ENCODE results near the gene BCAP29. TPM values are rescaled to one million over a fixed set of nuclear protein-coding genes. Genes with fewer than 3 reads are reported as not detected.

The BCAP29 gene
- total RNA-seq, 3 donors from 2014 or later, result 68.8 to 101 (median 78.2) TPM

DNA sequence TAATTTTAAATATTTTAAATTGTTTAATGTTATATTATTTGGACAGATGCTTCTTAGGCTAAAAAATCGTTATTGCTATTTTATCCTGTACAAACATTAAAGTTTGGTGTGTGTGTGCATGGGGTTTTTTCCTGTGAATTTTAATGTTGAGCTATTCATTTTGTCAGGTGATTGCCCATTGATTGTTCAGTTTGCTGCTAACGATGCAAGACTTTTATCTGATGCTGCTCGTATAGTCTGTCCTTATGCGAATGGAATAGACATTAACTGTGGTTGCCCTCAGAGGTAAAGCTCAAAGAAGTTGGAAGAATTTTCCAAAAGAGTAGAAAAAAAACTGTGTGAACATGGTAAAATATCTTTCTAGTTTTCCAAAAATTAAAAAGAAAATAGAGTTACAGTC, 6.5 kb upstream of the BCAP29 start:
- H3K9me3 ChIP-seq, result no peaks in the 10 kb centered on the region
- intact Hi-C loops (cut with DNase I; ENCODE audit: low total_unique reads), result no loop called here
- peaks cover 3% of the 10 kb centered on the region for H3K36me3 ChIP-seq
- no peak overlapping the region for H3K27ac ChIP-seq
- TF ChIP-seq, protein P1, sequence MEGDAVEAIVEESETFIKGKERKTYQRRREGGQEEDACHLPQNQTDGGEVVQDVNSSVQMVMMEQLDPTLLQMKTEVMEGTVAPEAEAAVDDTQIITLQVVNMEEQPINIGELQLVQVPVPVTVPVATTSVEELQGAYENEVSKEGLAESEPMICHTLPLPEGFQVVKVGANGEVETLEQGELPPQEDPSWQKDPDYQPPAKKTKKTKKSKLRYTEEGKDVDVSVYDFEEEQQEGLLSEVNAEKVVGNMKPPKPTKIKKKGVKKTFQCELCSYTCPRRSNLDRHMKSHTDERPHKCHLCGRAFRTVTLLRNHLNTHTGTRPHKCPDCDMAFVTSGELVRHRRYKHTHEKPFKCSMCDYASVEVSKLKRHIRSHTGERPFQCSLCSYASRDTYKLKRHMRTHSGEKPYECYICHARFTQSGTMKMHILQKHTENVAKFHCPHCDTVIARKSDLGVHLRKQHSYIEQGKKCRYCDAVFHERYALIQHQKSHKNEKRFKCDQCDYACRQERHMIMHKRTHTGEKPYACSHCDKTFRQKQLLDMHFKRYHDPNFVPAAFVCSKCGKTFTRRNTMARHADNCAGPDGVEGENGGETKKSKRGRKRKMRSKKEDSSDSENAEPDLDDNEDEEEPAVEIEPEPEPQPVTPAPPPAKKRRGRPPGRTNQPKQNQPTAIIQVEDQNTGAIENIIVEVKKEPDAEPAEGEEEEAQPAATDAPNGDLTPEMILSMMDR (IDR thresholded peaks at IDR 0.05), result no peak
- TF ChIP-seq POLR2A (IDR thresholded peaks at IDR 0.05), result no peak
- TF ChIP-seq POLR2AphosphoS5 (IDR thresholded peaks at IDR 0.05), result no peak
- no peaks in the 10 kb centered on the region for H3K27me3 ChIP-seq
- DNase-seq (ENCODE audit: low spot score in 2 of 2), result no peak
- H3K4me1 ChIP-seq, result no peaks in the 10 kb centered on the region
- H3K4me3 ChIP-seq, result no peak overlapping the region

DNA sequence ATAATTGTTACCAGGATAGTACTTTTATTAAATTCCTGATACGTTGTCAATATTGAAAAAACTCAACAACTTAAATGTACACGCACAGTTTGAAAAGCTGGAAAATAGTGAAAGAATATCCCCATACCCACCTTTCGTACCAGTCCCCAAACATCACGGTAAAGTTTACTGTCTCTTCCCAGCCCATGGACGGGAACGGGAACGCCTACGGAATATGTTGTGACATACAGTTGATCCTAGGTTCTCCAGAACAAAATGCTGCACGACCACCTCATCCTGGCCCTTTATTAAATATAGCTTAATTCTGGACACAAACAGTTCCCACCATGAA, 527 bp upstream of the BCAP29 start:
- no peak for DNase-seq (ENCODE audit: low spot score in 2 of 2)
- TF ChIP-seq POLR2A (IDR thresholded peaks at IDR 0.05) (no peak), POLR2AphosphoS5 (IDR thresholded peaks at IDR 0.05) (no peak)
- TF ChIP-seq, protein P1 (IDR thresholded peaks at IDR 0.05), result no peak
- H3K9me3 ChIP-seq, result no peaks in the 10 kb centered on the region
- peak overlapping the region; percentile 69 to 84 (median 81) for H3K4me3 ChIP-seq
- H3K27me3 ChIP-seq, result no peaks in the 10 kb centered on the region
- peak overlapping the region; percentile 93 for H3K27ac ChIP-seq
- H3K4me1 ChIP-seq, result peaks cover 0 to 6% of the 10 kb centered on the region in 2 donors
- intact Hi-C loops (cut with DNase I; ENCODE audit: low total_unique reads), result loop anchor here (2.0 kb wide), 1 partner anchor 23 kb away; no protein-coding TSS in a partner anchor
- no peaks in the 10 kb centered on the region for H3K36me3 ChIP-seq

DNA sequence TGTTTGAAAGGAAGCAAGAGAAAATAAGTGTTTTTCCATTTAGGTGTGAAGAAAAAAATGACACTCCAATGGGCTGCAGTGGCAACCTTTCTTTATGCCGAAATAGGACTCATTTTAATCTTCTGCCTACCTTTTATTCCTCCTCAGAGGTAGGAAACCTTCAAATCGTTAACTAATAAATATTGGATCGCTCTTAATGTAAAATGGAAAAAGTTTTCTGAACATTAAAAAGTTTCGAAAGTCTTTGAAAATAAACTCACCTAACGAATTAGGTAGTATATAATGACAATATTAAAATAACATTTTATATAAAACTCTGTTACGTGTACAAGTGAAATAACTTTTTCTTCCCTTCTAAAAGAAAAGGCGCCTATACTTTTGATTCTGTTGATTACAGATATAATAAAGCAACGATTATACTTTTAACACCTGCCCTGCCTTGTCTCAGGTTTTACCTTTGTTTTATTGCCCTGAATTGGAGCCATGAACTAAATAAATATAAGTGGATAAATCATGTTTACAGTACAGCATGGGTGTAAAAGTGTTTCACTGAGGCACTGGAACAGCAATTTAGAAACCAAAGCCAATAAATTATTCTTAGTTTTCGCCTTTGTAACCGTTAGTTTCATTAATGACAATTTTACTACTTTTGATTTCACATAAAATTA, 804 bp downstream of the BCAP29 start:
- no peaks in the 10 kb centered on the region for H3K36me3 ChIP-seq
- intact Hi-C loops (cut with DNase I; ENCODE audit: low total_unique reads), result no loop called here
- peak overlapping the region; percentile 93 for H3K27ac ChIP-seq
- peak overlapping the region; percentile 69 to 84 (median 81) for H3K4me3 ChIP-seq
- TF ChIP-seq, protein P1 (IDR thresholded peaks at IDR 0.05), result no peak
- TF ChIP-seq POLR2A (IDR thresholded peaks at IDR 0.05) (no peak), POLR2AphosphoS5 (IDR thresholded peaks at IDR 0.05) (no peak)
- no peak for DNase-seq (ENCODE audit: low spot score in 2 of 2)
- H3K4me1 ChIP-seq, result peaks cover 0 to 6% of the 10 kb centered on the region in 2 donors
- H3K27me3 ChIP-seq, result no peaks in the 10 kb centered on the region
- no peaks in the 10 kb centered on the region for H3K9me3 ChIP-seq

DNA sequence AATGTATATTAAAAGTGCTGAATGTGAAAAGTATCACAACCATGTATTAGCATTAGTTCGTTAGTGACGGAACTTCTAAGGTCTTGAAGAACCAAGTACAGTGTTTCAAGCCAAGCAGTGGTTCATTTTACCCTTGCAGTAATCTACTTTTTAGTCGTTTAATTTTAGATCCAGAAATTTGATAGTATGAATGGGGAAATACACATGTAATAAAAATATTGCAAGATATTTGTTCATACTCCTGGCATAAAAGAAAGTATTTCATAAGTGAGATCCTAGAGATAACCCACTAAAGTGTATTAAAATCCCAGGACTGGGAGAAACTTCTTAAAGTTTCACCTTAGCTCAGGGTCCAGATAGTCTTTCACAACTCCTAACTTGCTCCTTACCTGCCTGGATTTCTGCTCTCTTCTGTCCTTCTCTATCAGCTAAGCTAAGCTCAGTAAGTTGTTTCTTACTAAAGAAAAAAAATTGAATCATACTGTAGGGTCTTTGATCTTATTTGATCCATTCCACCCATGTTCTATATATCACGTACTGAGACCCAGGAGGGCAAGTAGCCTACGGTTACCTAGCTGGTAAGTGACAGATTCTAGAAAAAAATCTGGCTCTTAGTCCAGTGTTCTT, 1.5 kb downstream of the BCAP29 start:
- Histone ChIP-seq H3K9me3 (no peaks in the 10 kb centered on the region), H3K36me3 (no peaks in the 10 kb centered on the region), H3K27ac (peak overlapping the region in 1 of 2 donors; percentile 56), H3K27me3 (no peaks in the 10 kb centered on the region), H3K4me1 (peaks cover 0 to 6% of the 10 kb centered on the region in 2 donors), H3K4me3 (peak overlapping the region in 2 of 3 donors; percentile 81 to 84)
- no peak for DNase-seq (ENCODE audit: low spot score in 2 of 2)
- TF ChIP-seq, protein P1 (IDR thresholded peaks at IDR 0.05), result no peak
- TF ChIP-seq POLR2A (IDR thresholded peaks at IDR 0.05) (no peak), POLR2AphosphoS5 (IDR thresholded peaks at IDR 0.05) (no peak)
- intact Hi-C loops (cut with DNase I; ENCODE audit: low total_unique reads), result no loop called here

DNA sequence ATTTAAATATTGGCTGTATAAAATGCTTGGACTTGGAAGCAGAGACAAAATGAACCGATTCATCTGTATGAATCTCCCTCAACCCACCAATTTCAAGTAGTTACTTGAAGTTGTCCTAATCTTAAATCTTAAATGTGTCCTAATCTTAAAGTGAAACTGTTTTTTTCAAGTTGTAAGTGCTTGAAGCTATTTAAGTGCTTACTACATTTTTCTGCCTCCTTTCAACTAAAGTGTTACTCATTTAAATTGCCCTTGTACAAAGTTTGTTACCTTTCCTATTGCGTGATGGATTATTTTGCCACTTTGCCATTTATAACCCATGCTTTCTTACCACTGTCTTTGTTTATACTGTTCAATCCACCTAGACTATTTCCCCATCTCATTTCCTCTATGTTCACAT, 2.8 kb downstream of the BCAP29 start:
- no peaks in the 10 kb centered on the region for H3K27me3 ChIP-seq
- no peaks in the 10 kb centered on the region for H3K9me3 ChIP-seq
- no peak overlapping the region for H3K27ac ChIP-seq
- TF ChIP-seq POLR2A (IDR thresholded peaks at IDR 0.05), result no peak
- no peak for TF ChIP-seq POLR2AphosphoS5 (IDR thresholded peaks at IDR 0.05)
- TF ChIP-seq, protein P1 (IDR thresholded peaks at IDR 0.05), result no peak
- H3K4me1 ChIP-seq, result peaks cover 0 to 6% of the 10 kb centered on the region in 2 donors
- H3K36me3 ChIP-seq, result no peaks in the 10 kb centered on the region
- DNase-seq (ENCODE audit: low spot score in 2 of 2), result no peak
- no peak overlapping the region for H3K4me3 ChIP-seq
- intact Hi-C loops (cut with DNase I; ENCODE audit: low total_unique reads), result no loop called here

All from breast epithelium (tissue), 4 donors.